ENCODE results near the gene KBTBD8.

KBTBD8 gene

DNA sequence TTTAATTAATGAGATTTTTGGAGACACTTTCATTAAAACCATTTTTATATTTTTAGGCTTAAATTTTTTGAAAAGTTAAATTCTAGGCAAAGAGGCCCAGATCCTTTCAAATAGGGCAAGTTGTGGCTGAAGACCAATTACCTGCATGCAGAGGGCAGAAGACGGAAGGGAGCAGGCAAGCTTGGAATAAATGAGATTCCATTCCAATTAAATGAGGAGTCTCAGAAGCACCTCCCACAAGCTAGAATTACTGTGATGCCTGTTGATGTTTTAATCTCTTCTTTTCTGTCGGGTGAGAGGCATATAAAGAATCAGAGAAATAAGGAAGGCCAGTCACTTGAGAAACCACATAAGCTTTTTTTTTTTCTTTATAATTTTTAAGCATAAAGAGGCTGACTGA, 46.8 kb downstream of the KBTBD8 start:
- DNase-seq = no peak

DNA sequence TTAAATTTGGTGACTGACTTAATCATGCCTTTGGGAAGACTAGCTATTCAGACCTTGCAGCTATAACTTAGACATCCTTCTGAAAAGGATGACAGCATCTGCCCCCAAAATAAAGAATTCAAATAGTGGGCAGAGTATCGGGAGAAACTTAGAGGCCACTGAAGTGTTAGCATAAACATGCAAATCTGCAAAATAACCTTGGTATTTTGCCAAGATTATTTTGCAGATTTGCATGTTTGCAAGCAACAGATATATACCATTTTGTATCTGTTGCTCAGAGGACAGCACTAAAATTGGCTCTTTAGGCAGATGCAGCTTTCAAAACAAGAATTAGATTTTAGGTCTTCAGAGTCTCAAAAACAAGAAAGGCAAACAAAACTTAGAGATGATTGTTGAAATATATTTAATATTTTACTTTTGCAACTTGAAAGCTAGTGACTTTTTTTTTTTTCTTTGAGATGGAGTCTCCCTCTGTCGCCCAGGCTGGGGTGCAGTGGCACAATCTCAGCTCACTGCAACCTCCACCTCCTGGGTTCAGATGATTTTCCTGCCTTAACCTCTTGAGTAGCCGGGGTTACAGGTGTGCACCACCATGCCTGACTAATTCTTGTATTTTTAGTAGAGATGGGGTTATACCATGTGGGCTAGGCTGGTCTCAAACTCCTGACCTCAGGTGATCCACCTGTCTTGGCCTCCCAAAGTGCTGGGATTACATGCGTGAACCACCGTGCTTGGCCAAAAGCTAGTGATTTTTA, 47.8 kb downstream of the KBTBD8 start:
- DNase-seq = no peak

DNA sequence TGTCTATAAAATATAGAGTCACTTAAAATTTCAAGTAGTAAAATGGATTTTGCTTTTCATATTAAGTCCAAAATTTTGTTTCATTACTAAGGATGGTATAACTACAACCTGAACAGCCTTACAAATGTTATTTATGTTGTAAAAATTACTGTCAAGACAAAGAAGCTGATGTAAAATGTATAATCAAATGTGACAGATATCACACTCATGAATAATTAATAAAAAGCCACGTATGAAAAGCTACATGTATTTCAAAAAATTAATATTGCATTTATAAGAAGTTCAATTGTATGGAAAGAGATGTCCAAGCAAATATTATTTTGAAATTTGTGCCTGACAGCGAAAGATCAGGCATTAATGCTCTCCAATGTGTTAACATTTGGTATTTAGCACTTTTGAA, 48.9 kb downstream of the KBTBD8 start:
- no peak for DNase-seq

- DNase-seq = no peak
Observed at GRCh38 chr3:67048067-67048714, 50.1 kb downstream of the KBTBD8 start.

DNA sequence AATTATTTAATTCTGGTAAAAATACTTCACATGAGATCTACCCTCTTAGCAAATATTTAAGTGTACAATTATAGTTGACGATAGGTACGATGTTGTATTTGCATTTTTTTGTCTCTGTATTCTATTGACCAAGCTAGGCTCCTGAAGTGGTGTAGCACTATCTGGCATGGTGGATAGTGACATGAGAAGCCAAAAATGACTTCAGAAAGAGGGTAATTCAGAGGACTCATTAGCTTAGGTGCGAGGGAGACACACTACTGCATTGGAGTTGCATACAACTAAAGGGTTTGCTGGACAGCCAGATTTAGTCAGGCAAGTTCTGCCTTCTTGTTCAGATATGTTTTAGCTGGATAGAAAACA, 50.6 kb downstream of the KBTBD8 start:
- DNase-seq = no peak

DNA sequence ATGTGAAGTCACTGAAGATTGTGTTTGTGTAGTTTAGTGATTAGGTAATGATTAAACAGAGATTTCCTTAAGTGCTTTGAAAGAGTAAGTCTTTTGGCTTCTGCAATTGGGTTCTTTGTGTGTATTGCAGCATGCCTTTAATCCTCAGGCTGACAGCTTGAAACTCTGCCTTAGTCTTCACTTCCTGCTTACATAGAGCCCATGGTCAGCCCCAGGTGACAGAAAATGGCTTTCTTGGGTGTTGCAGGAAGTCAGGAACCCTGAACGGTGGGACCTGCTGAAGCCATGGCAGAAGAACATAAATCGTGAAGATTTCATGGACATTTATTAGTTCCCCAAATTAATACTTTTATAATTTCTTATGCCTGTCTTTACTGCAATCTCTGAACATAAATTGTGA, 61.3 kb downstream of the KBTBD8 start:
- no peak for DNase-seq
